Neural cell (in vitro differentiated cells): Measurements from ENCODE around the gene DCDC1. TPM values are rescaled to one million over a fixed set of nuclear protein-coding genes. Genes with fewer than 3 reads are reported as not detected.
A peak's percentile ranks its signal among the peaks of the same experiment; 100 is the strongest.

Experiments
- H2AFZ ChIP-seq: fragments of 200-600, 300-800 bp; sonication (generic), shearing (Covaris generic); 2 replicates; pipeline ENCODE4 v1.6.0; 2014; ENCODE audit warnings: low read depth, mild to moderate bottlenecking, antibody characterized with exemption, low read length, moderate library complexity
- H3F3A ChIP-seq: fragments of 200-600 bp; shearing (Covaris generic); 2 replicates; pipeline ENCODE4 v1.6.1; 2016; ENCODE audit warnings: mild to moderate bottlenecking, moderate library complexity, mixed read lengths, antibody characterized with exemption, low read length; ENCODE audit not compliant: insufficient read depth, poor library complexity, severe bottlenecking
- H3K27ac ChIP-seq: fragments of 200-600, 300-800 bp; sonication (generic), shearing (Covaris generic); 2 replicates; pipeline ENCODE4 v1.5.1; 2014; ENCODE audit warnings: mild to moderate bottlenecking, low read length, moderate library complexity
- H3K27me3 ChIP-seq: fragments of 300-800, 200-600 bp; sonication (generic), shearing (Covaris generic); 2 replicates; pipeline ENCODE4 v1.6.0; 2014; ENCODE audit warnings: mild to moderate bottlenecking, low read depth, low read length, moderate library complexity; ENCODE audit not compliant: insufficient read depth
- H3K36me3 ChIP-seq: fragments of 300-800, 200-600 bp; sonication (generic), shearing (Covaris generic); 2 replicates; pipeline ENCODE4 v1.5.1; 2014; ENCODE audit warnings: mild to moderate bottlenecking, antibody characterized with exemption, low read length, moderate library complexity; ENCODE audit not compliant: insufficient read depth
- H3K4me2 ChIP-seq: fragments of 300-800, 200-600 bp; sonication (generic), shearing (Covaris generic); 2 replicates; pipeline ENCODE4 v1.6.0; 2014; ENCODE audit warnings: mild to moderate bottlenecking, low read length
- H3K4me3 ChIP-seq: fragments of 300-800, 200-600 bp; sonication (generic), shearing (Covaris generic); 2 replicates; pipeline ENCODE4 v1.5.1; 2014; ENCODE audit warnings: mild to moderate bottlenecking, low read length, moderate library complexity
- H3K79me2 ChIP-seq: fragments of 200-600 bp; shearing (Covaris generic); replicated peaks from 2 replicates; pipeline ENCODE4 v1.6.0; 2014; ENCODE audit warnings: mild to moderate bottlenecking, low read length, moderate library complexity; ENCODE audit not compliant: insufficient read depth
- H3K9ac ChIP-seq: fragments of 300-800, 200-600 bp; sonication (generic), shearing (Covaris generic); 2 replicates; pipeline ENCODE4 v1.6.1; 2016; ENCODE audit warnings: mild to moderate bottlenecking, low read length, mixed read lengths
- H3K9me2 ChIP-seq: fragments of 200-600 bp; shearing (Covaris generic); 2 replicates; pipeline ENCODE4 v1.6.1; 2016; ENCODE audit warnings: mild to moderate bottlenecking, low read length, mixed read lengths; ENCODE audit not compliant: insufficient read depth
- H3K9me3 ChIP-seq: fragments of 200-600, 300-800 bp; sonication (generic), shearing (Covaris generic); 2 replicates; pipeline ENCODE4 v1.6.1; 2016; ENCODE audit warnings: mild to moderate bottlenecking, mixed run types, low read length, moderate library complexity, mixed read lengths
- H4K20me1 ChIP-seq: fragments of 200-600 bp; shearing (Covaris generic); 2 replicates; pipeline ENCODE4 v1.6.1; 2016; ENCODE audit warnings: mild to moderate bottlenecking, mixed run types; ENCODE audit not compliant: insufficient read depth
- EP300 ChIP-seq: fragments of 450-650 bp; conservative IDR thresholded peaks from 2 replicates; pipeline ENCODE4 v1.6.1; 2014; ENCODE audit warnings: antibody characterized with exemption, mild to moderate bottlenecking, moderate library complexity; ENCODE audit not compliant: poor library complexity, severe bottlenecking
- EZH2 ChIP-seq: fragments of 200-600, 300-800 bp; shearing (Covaris generic), sonication (generic); IDR thresholded peaks from 2 replicates; pipeline ENCODE4 v1.6.1; 2014; ENCODE audit warnings: antibody characterized with exemption, low read length, borderline replicate concordance, mild to moderate bottlenecking; ENCODE audit not compliant: insufficient read depth, poor library complexity, severe bottlenecking
- MXI1 ChIP-seq: fragments of 450-650 bp; conservative IDR thresholded peaks from 2 replicates; pipeline ENCODE4 v1.6.1; 2014; ENCODE audit warnings: antibody characterized with exemption, mild to moderate bottlenecking; ENCODE audit not compliant: poor library complexity, severe bottlenecking
- POLR2AphosphoS5 ChIP-seq: IDR thresholded peaks from 2 replicates; pipeline ENCODE4 v1.6.1; 2012
- RAD21 ChIP-seq: fragments of 450-650 bp; conservative IDR thresholded peaks from 2 replicates; pipeline ENCODE4 v1.6.1; 2014; ENCODE audit warnings: antibody characterized with exemption, mild to moderate bottlenecking, moderate library complexity
- SMC3 ChIP-seq: fragments of 450-650 bp; conservative IDR thresholded peaks from 2 replicates; pipeline ENCODE4 v1.6.1; 2014; ENCODE audit warnings: antibody characterized with exemption, mild to moderate bottlenecking, moderate library complexity; ENCODE audit not compliant: poor library complexity
- TAF1 ChIP-seq: IDR thresholded peaks from 2 replicates; pipeline ENCODE4 v1.6.1; 2012; ENCODE audit warnings: low read depth
- polyA plus RNA-seq: library from polyadenylated mRNA; depleted of rRNA; stranded (reverse); fragments of >200 nt; gene quantifications from 2 replicates; pipeline ENCODE4 v1.2.3, GENCODE V29; 2014
- TF ChIP-seq, protein P1 (sequence below): IDR thresholded peaks from 2 replicates; pipeline ENCODE4 v1.6.1; 2012; ENCODE audit warnings: borderline replicate concordance
- TF ChIP-seq, protein P2 (sequence below): fragments of 450-650 bp; IDR thresholded peaks from 2 replicates; pipeline ENCODE4 v1.5.1; 2014; ENCODE audit warnings: antibody characterized with exemption, mild to moderate bottlenecking, moderate library complexity; ENCODE audit not compliant: poor library complexity, severe bottlenecking

The DCDC1 gene
- polyA plus RNA-seq, 1 donor from 2014 or later = 5.0 TPM

- H3F3A ChIP-seq = no peaks in the 10 kb centered on the region
- TF ChIP-seq POLR2AphosphoS5 (peak; percentile 56), RAD21 (no peak), EP300 (peak; percentile 89)
- TF ChIP-seq, protein P1, sequence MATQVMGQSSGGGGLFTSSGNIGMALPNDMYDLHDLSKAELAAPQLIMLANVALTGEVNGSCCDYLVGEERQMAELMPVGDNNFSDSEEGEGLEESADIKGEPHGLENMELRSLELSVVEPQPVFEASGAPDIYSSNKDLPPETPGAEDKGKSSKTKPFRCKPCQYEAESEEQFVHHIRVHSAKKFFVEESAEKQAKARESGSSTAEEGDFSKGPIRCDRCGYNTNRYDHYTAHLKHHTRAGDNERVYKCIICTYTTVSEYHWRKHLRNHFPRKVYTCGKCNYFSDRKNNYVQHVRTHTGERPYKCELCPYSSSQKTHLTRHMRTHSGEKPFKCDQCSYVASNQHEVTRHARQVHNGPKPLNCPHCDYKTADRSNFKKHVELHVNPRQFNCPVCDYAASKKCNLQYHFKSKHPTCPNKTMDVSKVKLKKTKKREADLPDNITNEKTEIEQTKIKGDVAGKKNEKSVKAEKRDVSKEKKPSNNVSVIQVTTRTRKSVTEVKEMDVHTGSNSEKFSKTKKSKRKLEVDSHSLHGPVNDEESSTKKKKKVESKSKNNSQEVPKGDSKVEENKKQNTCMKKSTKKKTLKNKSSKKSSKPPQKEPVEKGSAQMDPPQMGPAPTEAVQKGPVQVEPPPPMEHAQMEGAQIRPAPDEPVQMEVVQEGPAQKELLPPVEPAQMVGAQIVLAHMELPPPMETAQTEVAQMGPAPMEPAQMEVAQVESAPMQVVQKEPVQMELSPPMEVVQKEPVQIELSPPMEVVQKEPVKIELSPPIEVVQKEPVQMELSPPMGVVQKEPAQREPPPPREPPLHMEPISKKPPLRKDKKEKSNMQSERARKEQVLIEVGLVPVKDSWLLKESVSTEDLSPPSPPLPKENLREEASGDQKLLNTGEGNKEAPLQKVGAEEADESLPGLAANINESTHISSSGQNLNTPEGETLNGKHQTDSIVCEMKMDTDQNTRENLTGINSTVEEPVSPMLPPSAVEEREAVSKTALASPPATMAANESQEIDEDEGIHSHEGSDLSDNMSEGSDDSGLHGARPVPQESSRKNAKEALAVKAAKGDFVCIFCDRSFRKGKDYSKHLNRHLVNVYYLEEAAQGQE = peak; percentile 85
- H3K9me3 ChIP-seq = no peaks in the 10 kb centered on the region
Observed at GRCh38 chr11:30916764-30917163, 452.8 kb downstream of the DCDC1 start.

GRCh38 chr11:30914143-30914762 is 455.3 kb downstream of the DCDC1 start:
- Histone ChIP-seq H3K9ac (no peak overlapping the region), H3K4me3 (no peak overlapping the region)
- peak; percentile 80 for TF ChIP-seq SMC3
- TF ChIP-seq, protein P2, sequence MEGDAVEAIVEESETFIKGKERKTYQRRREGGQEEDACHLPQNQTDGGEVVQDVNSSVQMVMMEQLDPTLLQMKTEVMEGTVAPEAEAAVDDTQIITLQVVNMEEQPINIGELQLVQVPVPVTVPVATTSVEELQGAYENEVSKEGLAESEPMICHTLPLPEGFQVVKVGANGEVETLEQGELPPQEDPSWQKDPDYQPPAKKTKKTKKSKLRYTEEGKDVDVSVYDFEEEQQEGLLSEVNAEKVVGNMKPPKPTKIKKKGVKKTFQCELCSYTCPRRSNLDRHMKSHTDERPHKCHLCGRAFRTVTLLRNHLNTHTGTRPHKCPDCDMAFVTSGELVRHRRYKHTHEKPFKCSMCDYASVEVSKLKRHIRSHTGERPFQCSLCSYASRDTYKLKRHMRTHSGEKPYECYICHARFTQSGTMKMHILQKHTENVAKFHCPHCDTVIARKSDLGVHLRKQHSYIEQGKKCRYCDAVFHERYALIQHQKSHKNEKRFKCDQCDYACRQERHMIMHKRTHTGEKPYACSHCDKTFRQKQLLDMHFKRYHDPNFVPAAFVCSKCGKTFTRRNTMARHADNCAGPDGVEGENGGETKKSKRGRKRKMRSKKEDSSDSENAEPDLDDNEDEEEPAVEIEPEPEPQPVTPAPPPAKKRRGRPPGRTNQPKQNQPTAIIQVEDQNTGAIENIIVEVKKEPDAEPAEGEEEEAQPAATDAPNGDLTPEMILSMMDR = peak; percentile 73
- peak; percentile 75 for TF ChIP-seq RAD21
- TF ChIP-seq EZH2 = no peak

More at GRCh38 chr11:30916764-30917163, 452.8 kb downstream of the DCDC1 start:
- Histone ChIP-seq H3K36me3 (no peaks in the 10 kb centered on the region), H3K9me2 (no peaks in the 10 kb centered on the region), H3K4me2 (no peak overlapping the region), H3K4me3 (peak overlapping the region; percentile 2), H3K27ac (peak overlapping the region; percentile 15), H2AFZ (no peak overlapping the region), H3K27me3 (no peaks in the 10 kb centered on the region), H3K79me2 (no peaks in the 10 kb centered on the region), H3K9ac (peak overlapping the region; percentile 1), H4K20me1 (no peaks in the 10 kb centered on the region)

GRCh38 chr11:30911247-30911646 is 458.3 kb downstream of the DCDC1 start:
- Histone ChIP-seq H3K9ac (no peak overlapping the region), H3K9me2 (no peaks in the 10 kb centered on the region), H4K20me1 (no peaks in the 10 kb centered on the region), H3K36me3 (no peaks in the 10 kb centered on the region), H3K4me2 (no peak overlapping the region), H3K27ac (no peak overlapping the region), H3K9me3 (no peaks in the 10 kb centered on the region), H3F3A (no peaks in the 10 kb centered on the region), H3K4me3 (no peak overlapping the region), H3K27me3 (no peaks in the 10 kb centered on the region), H2AFZ (no peak overlapping the region), H3K79me2 (no peaks in the 10 kb centered on the region)
- TF ChIP-seq, protein P1 = no peak
- TF ChIP-seq SMC3 (no peak), TAF1 (no peak), EP300 (no peak), EZH2 (no peak), MXI1 (no peak), POLR2AphosphoS5 (no peak), RAD21 (no peak)
- TF ChIP-seq, protein P2 = no peak

More at GRCh38 chr11:30914143-30914762, 455.3 kb downstream of the DCDC1 start:
- Histone ChIP-seq H2AFZ (no peak overlapping the region), H3K79me2 (no peaks in the 10 kb centered on the region), H3K9me2 (no peaks in the 10 kb centered on the region), H3K9me3 (no peaks in the 10 kb centered on the region), H3F3A (no peaks in the 10 kb centered on the region), H3K27ac (no peak overlapping the region), H4K20me1 (no peaks in the 10 kb centered on the region), H3K36me3 (no peaks in the 10 kb centered on the region), H3K4me2 (no peak overlapping the region), H3K27me3 (no peaks in the 10 kb centered on the region)
